B cell (primary cell): ENCODE data around the gene AREL1. TPM values are rescaled to one million over a fixed set of nuclear protein-coding genes. Genes with fewer than 3 reads are reported as not detected.

ENCODE experiments used
- ATAC-seq: fragments of 200-7000 bp; cut with Tn5 transposase; one replicate; pipeline ENCODE4 v1.10.0; 2021; ENCODE audit warnings: low read depth, mild to moderate bottlenecking, moderate number of reproducible peaks, moderate library complexity
- CTCF ChIA-PET: fragments of 350-600 bp; sonication (Branson Sonifier 250); formaldehyde crosslinking; loops from one replicate; lab custom pipeline; 2021; ENCODE audit warnings: antibody characterized with exemption, inconsistent platforms; lab: Charles Lee
- POLR2A ChIA-PET: fragments of 350-600 bp; sonication (Branson Sonifier 250); formaldehyde crosslinking; loops from one replicate; lab custom pipeline; 2021; ENCODE audit warnings: antibody characterized with exemption; lab: Charles Lee
- DNase-seq: peaks from one replicate; pipeline ENCODE4 v3.0.0; 2013
- H2AFZ ChIP-seq: 2 replicates; pipeline ENCODE4 v1.6.1; 2012; ENCODE audit warnings: mild to moderate bottlenecking, low read depth, low read length; ENCODE audit not compliant: insufficient read depth, poor library complexity, severe bottlenecking
- H3K27ac ChIP-seq, 2 donors: 1 replicate in 1 of 2; 2 replicates in 1 of 2; pipeline ENCODE4 v1.5.1; 2012 to 2013; ENCODE audit warnings: low read length in 2 of 2, mild to moderate bottlenecking in 2 of 2, moderate library complexity in 1 of 2
- H3K27me3 ChIP-seq, 4 experiments: fragments of 200-600 bp in 1 of 4; sonication (generic) in 1 of 4; replicated peaks in 1 of 4; 1 replicate in 2 of 4; 2 replicates in 2 of 4; pipeline versions ENCODE4 v1.6.1 to v1.7.0; 2013 to 2016; ENCODE audit warnings: low read length in 3 of 4, mild to moderate bottlenecking in 2 of 4, mixed read lengths in 1 of 4, moderate library complexity in 1 of 4; ENCODE audit not compliant: insufficient read depth in 4 of 4, control insufficient read depth in 3 of 4; ENCODE audit errors: control extremely low read depth in 1 of 4
- H3K36me3 ChIP-seq, 2 experiments: replicated peaks in 1 of 2; 1 replicate in 1 of 2; 2 replicates in 1 of 2; pipeline versions ENCODE4 v1.6.1 to v1.7.1; 2013; ENCODE audit warnings: low read length in 1 of 2; ENCODE audit not compliant: insufficient read depth in 2 of 2, control insufficient read depth in 1 of 2; ENCODE audit errors: control extremely low read depth in 1 of 2, extremely low read depth in 1 of 2
- H3K4me1 ChIP-seq, 2 donors: fragments of 200-600 bp in 1 of 2; sonication (generic) in 1 of 2; 1 replicate in 1 of 2; 2 replicates in 1 of 2; pipeline versions ENCODE4 v1.5.1 to v1.6.1; 2013 to 2017; ENCODE audit warnings: low read length in 2 of 2; ENCODE audit not compliant: control insufficient read depth in 2 of 2, insufficient read depth in 2 of 2
- H3K4me2 ChIP-seq: replicated peaks from 2 replicates; pipeline ENCODE3; 2012; ENCODE audit warnings: mild to moderate bottlenecking, low read depth, low read length; ENCODE audit not compliant: poor library complexity, severe bottlenecking
- H3K4me3 ChIP-seq, 5 experiments: fragments of 200-600 bp in 1 of 5; sonication (generic) in 1 of 5; 1 replicate in 3 of 5; 2 replicates in 2 of 5; pipeline versions ENCODE4 v1.5.1 to v1.7.0; 2011 to 2016; ENCODE audit warnings: low read length in 4 of 5, mild to moderate bottlenecking in 4 of 5, low read depth in 2 of 5, control low read depth in 1 of 5, moderate library complexity in 1 of 5; ENCODE audit not compliant: insufficient read depth in 1 of 5; ENCODE audit errors: control extremely low read depth in 1 of 5, extremely low read depth in 1 of 5
- H3K79me2 ChIP-seq: fragments of 200-600 bp; sonication (generic); one replicate; pipeline ENCODE4 v1.6.0; 2016; ENCODE audit warnings: low read length; ENCODE audit not compliant: control insufficient read depth, insufficient read depth
- H3K9ac ChIP-seq: fragments of 200-600 bp; sonication (generic); 2 replicates; pipeline ENCODE4 v1.6.1; 2017; ENCODE audit warnings: mild to moderate bottlenecking, low read length, moderate library complexity
- H3K9me3 ChIP-seq, 3 donors: one replicate each; pipeline versions ENCODE4 v1.6.1 to v1.7.1; 2013; ENCODE audit warnings: low read length in 2 of 3; ENCODE audit not compliant: control insufficient read depth in 2 of 3, insufficient read depth in 1 of 3; ENCODE audit errors: control extremely low read depth in 1 of 3
- H4K20me1 ChIP-seq: 2 replicates; pipeline ENCODE4 v1.6.0; 2012; ENCODE audit warnings: mild to moderate bottlenecking, low read length; ENCODE audit not compliant: insufficient read depth, control insufficient read depth, poor library complexity, severe bottlenecking
- H3K27ac Mint-ChIP-seq: one replicate; pipeline ENCODE4 v1.8.0; 2021; ENCODE audit warnings: mixed read lengths
- H3K27me3 Mint-ChIP-seq: one replicate; pipeline ENCODE4 v1.8.0; 2021; ENCODE audit warnings: mixed read lengths
- H3K4me1 Mint-ChIP-seq: one replicate; pipeline ENCODE4 v1.8.0; 2021; ENCODE audit warnings: mixed read lengths
- H3K4me3 Mint-ChIP-seq: one replicate; pipeline ENCODE4 v1.8.0; 2021; ENCODE audit warnings: mixed read lengths
- H3K9me3 Mint-ChIP-seq: one replicate; pipeline ENCODE4 v1.8.0; 2022; ENCODE audit warnings: mixed read lengths; ENCODE audit not compliant: insufficient read depth
- EZH2 ChIP-seq: IDR thresholded peaks from 2 replicates; pipeline ENCODE4 v1.6.1; 2012; ENCODE audit warnings: borderline replicate concordance, low read depth, mild to moderate bottlenecking, moderate library complexity, low read length; ENCODE audit not compliant: insufficient read depth, poor library complexity, severe bottlenecking
- WGBS: methylation state at CpG from one replicate; pipeline ENCODE4 v1.1.5; 2013; ENCODE audit warnings: missing lambda C conversion rate; ENCODE audit not compliant: insufficient coverage; 5-methylcytosine and 5-hydroxymethylcytosine counted together
- intact Hi-C: fragments of 100-400 bp; cut with micrococcal nuclease; formaldehyde crosslinking; loops from one replicate; pipeline ENCODE4 v1.10.0; 2022
- polyA plus RNA-seq: library from polyadenylated mRNA; depleted of rRNA; stranded (reverse); fragments of >200 nt; gene quantifications from 2 replicates; pipeline ENCODE4 v1.2.3, GENCODE V29; 2012
- total RNA-seq, 2 donors: library from RNA; stranded (reverse); fragments of 120-200 nt in 1 of 2; gene quantifications; 1 replicate in 1 of 2; 2 replicates in 1 of 2; pipeline versions ENCODE4 v1.2.3 to v1.2.4, GENCODE V29; 2013 to 2022
- TF ChIP-seq, protein P1 (sequence below): fragments of 200-600 bp; IDR thresholded peaks from one replicate; pipeline ENCODE4 v1.8.0; 2022; ENCODE audit warnings: antibody characterized with exemption, mild to moderate bottlenecking

The AREL1 gene
- total and polyA plus RNA-seq, 2 donors (not counting 1 experiment from before 2014, with no cell fraction given), result 19.2 to 39.4 TPM

DNA sequence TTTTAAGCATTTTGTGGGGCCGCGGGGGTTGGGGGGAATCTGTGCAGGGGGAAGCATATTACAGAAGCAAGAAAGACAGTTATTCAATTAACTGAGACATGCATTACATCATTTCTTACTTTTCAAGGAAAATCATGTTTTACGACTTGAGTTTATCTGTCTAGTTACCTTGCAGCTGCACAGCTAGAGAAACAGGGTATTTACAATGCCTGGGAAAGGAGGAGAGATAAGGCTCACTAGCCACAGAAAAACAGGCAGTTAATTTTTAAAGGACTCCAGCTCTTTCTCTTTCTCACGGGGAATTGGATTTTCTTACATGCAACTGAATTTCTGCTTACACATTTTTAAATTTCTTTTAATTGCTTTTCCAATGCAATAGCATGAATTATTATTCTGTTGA is 22.2 kb upstream of the AREL1 start:
- Histone ChIP-seq H3K4me3 (no peak overlapping the region), H2AFZ (no peak overlapping the region), H3K27ac (no peak overlapping the region), H3K9ac (no peak overlapping the region), H3K27me3 (no peaks in the 10 kb centered on the region), H3K9me3 (no peaks in the 10 kb centered on the region), H3K4me1 (no peaks in the 10 kb centered on the region), H4K20me1 (no peaks in the 10 kb centered on the region), H3K4me2 (no peak overlapping the region), H3K79me2 (peaks cover 3% of the 10 kb centered on the region), H3K36me3 (peaks cover 10 to 65% of the 10 kb centered on the region in 2 experiments)
- Mint-ChIP-seq H3K4me1 (no peaks in the 10 kb centered on the region), H3K27ac (no peak overlapping the region), H3K4me3 (no peak overlapping the region), H3K9me3 (no peaks in the 10 kb centered on the region), H3K27me3 (no peaks in the 10 kb centered on the region)
- WGBS, result no CpG with 5 or more reads among the region's 4 CpGs
- no peak for DNase-seq
- no peak for ATAC-seq
- CTCF ChIA-PET, result no interaction called here
- TF ChIP-seq, protein P1, sequence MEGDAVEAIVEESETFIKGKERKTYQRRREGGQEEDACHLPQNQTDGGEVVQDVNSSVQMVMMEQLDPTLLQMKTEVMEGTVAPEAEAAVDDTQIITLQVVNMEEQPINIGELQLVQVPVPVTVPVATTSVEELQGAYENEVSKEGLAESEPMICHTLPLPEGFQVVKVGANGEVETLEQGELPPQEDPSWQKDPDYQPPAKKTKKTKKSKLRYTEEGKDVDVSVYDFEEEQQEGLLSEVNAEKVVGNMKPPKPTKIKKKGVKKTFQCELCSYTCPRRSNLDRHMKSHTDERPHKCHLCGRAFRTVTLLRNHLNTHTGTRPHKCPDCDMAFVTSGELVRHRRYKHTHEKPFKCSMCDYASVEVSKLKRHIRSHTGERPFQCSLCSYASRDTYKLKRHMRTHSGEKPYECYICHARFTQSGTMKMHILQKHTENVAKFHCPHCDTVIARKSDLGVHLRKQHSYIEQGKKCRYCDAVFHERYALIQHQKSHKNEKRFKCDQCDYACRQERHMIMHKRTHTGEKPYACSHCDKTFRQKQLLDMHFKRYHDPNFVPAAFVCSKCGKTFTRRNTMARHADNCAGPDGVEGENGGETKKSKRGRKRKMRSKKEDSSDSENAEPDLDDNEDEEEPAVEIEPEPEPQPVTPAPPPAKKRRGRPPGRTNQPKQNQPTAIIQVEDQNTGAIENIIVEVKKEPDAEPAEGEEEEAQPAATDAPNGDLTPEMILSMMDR, result no peak
- TF ChIP-seq EZH2, result no peak
- intact Hi-C loops, result no loop called here
- POLR2A ChIA-PET, result interaction anchor here (0.7 kb wide), 2 partner anchors 101 to 121 kb away, joined by 4 read pairs; no protein-coding TSS in a partner anchor

DNA sequence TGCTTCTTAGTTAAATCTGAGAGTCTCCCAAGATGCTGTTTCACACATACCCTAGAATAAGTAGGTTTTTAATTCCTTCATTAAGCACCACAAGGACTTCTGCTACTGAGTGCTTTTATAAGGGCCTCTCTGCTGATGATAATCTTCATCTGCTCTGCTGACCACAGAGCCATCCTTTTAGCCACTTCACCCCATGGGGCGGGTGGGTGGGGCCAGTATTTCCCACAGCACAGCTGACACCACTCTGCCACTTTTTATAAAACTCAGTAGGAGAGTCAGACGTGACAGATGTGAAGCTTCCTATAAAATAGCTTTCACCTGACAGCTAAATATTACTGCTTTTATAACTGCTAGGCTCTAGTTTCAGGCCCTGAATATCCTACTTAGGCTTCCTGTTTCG is 20.3 kb upstream of the AREL1 start:
- Histone ChIP-seq H3K4me2 (no peak overlapping the region), H3K9ac (no peak overlapping the region), H2AFZ (no peak overlapping the region), H3K4me1 (no peaks in the 10 kb centered on the region), H3K27me3 (no peaks in the 10 kb centered on the region), H3K79me2 (peaks cover 3% of the 10 kb centered on the region), H4K20me1 (no peaks in the 10 kb centered on the region), H3K27ac (no peak overlapping the region), H3K4me3 (no peak overlapping the region), H3K36me3 (peaks cover 9 to 57% of the 10 kb centered on the region in 2 experiments), H3K9me3 (no peaks in the 10 kb centered on the region)
- ChIA-PET POLR2A (no interaction called here), CTCF (no interaction called here)
- Mint-ChIP-seq H3K4me1 (no peaks in the 10 kb centered on the region), H3K9me3 (no peaks in the 10 kb centered on the region), H3K4me3 (no peak overlapping the region), H3K27ac (no peak overlapping the region), H3K27me3 (no peaks in the 10 kb centered on the region)
- ATAC-seq (no peak), DNase-seq (no peak)
- WGBS, result 100% methylated on average over 2 of the region's 3 CpGs
- TF ChIP-seq, protein P1, result no peak
- TF ChIP-seq EZH2, result no peak
- intact Hi-C loops, result no loop called here
